ENCODE results near the gene LCN15.
A peak's percentile ranks its signal among the peaks of the same experiment; 100 is the strongest.
"Not testable (repeated sequence)": the region's sequence is repeated elsewhere in the genome, so short reads cannot be mapped to it uniquely, and the experiment has no call there.

Gene LCN15

GRCh38 chr9:136773386-136774044, 9.2 kb upstream of the LCN15 start:
- ATAC-seq, result peak; percentile 32 to 59

DNA sequence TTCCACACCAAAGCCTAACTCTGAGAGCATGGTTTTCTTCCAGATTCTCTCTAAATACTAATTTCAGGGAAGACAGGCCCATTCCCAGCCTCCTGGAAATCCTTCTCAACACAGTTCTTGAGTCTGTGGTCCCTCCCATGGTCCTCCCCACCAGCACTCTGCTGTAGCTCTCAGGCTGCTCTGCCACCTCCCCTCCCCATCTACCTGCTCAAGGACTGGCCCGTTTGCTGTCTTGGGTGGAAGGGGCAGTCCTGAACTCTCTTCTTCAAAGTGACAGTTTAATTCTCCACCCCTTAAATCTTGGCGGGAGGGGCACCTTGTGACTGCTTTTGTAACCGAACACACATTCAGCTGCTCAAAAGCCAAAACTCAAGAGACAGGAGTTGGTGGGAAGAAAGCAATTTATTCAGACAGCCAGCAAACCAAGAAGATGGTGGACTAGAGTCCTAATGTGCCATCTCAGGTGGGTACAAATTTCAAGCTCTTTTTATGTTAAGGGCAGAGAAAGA, 7.6 kb upstream of the LCN15 start:
- no peak for ATAC-seq

DNA sequence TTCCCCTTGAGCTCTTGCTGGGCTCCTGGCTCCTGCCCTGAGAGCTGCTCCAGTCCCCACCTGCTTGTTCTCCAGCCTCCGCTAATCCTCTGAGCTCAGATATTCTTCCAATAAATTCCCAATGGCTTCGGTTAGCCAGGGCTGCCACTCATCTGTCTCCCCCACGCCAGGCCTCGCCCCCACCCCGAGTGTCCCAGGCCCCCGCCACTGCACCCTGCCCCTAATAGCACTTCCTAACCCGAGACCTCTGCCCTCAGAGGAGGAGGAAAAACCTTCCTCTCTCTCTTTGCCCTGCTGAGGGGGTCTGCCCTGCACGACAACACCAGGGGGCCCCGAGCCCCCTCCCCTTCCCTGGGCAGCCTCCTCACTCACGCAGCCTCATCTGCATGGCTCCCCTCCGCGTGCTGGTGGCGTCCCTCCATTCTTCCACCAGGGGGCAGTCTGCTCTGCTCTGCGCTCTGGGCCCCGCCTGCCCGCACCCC, 5.4 kb upstream of the LCN15 start:
- peak; percentile 33 to 44 for ATAC-seq

GRCh38 chr9:136766410-136767120, 2.2 kb upstream of the LCN15 start:
- ATAC-seq, result peak; percentile 71 to 77

DNA sequence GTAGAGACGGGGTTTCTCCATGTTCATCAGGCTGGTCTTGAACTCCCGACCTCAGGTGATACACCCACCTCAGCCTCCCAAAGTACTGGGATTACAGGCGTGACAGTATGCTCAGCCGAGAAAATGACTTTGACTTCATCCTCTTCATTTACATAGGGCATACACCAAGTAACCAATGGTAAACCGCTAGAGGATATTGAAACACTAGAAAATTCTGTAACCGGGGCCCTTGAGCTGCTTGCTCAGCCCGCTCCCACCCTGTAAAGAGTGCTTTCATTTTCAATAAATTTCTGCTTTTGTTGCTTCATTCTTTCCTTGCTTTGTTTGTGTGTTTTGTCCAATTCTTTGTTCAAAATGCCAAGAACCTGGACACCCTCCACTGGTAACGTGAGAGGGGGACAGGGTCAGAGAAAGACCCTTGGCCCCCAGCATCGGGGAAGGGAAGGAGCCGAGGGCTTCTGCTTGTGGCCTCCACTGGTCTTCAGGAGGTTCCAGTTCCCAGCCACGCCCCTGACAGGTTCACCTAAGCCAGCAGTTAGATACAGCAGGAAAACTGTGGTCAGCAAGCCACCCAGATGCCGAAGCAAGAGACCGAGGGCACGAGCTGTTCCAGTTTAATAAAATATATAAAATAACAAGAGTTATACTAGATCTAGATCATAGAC, 1.6 kb upstream of the LCN15 start:
- peak; percentile 61 to 62 for ATAC-seq

DNA sequence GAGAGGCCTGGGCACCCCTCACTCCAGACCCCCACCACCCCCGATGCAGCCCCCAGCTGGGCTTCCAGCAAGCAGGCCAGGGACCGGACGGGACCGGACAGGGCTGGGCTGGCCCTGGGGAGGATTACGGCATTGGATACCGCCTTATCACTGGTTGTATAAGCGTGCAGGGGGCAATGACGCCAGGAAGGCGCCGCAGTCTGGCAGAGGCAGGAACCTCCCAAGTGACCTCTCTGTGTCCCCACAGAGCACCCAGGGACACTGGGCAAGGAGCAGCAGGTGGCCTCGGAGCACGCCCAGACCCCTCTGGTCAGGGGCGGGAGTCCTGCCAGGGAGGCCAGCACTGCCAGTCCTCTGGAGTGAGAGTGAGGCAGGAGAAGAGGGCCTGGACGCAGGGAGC, 723 bp upstream of the LCN15 start:
- no peak for ATAC-seq

- ATAC-seq, result no peak
These were observed 676 bp downstream of the LCN15 start for GRCh38 chr9:136763649-136764035.

DNA sequence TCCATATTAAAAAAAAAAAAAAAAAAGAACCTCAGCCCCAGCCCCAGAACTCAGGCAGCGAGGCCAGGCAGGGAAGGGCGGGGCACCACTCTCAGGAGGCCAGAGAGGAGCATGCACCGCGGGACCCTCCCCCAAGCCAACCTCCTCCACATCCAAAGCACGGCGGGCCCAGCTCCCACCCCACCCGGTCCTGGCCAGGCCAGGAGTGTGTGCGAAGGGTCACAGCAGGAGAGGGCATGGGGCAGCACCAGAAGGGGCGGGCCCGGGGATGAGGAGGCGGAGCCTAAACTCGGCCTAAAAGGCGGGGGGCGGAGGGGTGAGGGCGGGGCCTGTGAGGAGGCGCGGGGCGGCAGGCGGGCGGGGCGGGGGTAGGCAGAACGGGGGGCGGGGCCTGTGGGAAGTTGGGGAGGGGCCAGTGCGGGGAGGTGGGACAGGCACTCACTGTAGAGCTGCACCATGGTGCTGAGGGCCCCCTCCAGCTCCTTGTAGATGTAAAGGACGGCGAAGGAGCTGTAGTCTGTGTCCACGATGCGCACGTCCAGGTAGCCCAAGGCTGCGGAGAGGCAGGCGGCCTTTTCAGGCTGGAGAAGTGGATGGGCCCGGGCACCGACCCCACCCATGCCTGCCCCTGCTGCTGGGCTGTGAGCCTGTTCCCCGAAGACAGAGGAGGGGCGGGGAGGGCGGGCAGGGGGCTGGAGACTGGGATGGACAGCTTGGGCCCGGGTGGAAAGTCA, 1.2 kb downstream of the LCN15 start:
- ATAC-seq, result no peak

DNA sequence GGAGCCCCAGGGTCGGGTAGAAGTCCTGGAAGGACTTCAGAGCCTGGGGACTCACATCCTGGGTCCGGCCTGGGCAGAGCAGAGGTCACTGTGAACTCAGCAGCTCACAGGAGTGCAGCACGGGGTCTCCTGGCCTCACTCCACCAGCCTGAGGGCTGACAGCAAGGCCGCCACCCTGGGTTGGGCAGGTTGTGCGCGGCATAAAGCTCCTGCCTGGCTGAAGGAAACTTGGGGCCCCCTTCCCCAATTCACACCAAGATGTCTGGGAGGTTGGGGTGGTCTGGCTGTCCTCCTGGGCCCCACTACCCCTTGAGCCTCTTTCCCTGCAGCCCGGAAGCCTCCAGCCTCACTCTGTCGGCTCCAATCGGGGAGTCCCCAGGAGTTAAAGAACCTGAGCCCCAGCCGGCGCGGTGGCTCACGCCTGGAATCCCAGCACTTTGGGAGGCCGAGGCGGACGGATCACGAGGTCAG, 2.1 kb downstream of the LCN15 start:
- no peak for ATAC-seq

DNA sequence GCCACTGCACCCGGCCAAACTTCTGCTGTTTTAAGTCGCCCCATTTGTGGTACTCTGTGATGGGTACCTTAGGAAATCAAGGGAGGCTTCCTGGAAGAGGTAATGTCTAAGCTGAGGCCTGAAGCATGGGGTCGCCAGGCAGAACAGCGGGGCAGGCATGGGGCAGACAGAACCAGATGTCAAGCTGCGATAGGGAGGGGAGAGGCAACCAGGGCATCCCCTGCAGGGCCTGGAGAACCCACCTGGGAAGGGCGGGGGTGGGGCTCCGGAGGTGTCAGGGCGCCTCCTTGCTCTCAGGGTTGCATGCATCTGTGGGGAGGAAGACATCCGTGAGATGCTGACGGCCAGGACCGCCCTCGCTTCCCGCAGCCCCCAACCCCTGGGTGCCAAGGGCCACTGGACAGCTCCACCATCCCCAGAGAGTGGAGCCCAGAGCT, 2.8 kb downstream of the LCN15 start:
- ATAC-seq, result no peak

GRCh38 chr9:136760834-136761544, 3.3 kb downstream of the LCN15 start:
- peak in 1 of 2 donors; percentile 46 for ATAC-seq

- ATAC-seq, result no peak
These were observed 3.9 kb downstream of the LCN15 start for GRCh38 chr9:136760424-136760823.

GRCh38 chr9:136759436-136760325, 4.6 kb downstream of the LCN15 start:
- ATAC-seq, result no peak

DNA sequence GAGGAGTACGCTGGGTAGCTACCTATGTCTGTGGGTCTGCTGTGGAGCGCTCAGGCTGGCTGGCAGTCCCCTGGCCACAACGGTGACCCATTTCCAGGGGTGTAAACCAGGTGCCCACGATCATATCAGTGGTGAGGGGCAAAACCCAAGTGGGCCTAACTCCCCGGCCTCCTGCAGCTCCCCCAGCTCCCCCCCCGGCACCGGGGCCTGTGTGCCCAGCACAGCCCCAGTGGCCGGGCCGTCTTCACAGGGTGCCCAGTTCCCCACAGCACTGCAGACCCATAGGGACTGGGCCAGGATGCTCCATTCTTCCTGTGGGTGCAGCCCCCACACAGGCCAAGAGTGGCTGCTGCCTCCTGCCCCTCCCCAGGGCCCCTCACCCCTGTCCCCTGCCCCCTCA, 5.3 kb downstream of the LCN15 start:
- ATAC-seq, result no peak

- no peak for ATAC-seq
These were observed 6.6 kb downstream of the LCN15 start for GRCh38 chr9:136757751-136758140.

GRCh38 chr9:136757328-136757727, 7.0 kb downstream of the LCN15 start:
- no peak for ATAC-seq

- ATAC-seq, result no peak
These were observed 7.5 kb downstream of the LCN15 start for GRCh38 chr9:136756836-136757235.

DNA sequence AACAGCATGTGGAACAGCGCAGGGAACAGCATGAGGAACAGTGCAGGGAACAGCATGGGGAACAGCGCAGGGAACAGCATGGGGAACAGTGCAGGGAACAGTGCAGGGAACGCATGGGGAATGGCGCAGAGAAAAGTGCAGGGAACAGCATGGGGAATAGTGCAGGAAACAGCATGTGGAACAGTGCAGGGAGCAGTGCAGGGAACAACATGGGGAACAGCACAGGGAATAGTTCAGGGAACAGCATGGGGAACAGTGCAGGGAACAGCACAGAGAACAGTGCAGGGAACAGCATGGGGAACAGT, 8.2 kb downstream of the LCN15 start:
- no peak for ATAC-seq

GRCh38 chr9:136755302-136756133, 8.8 kb downstream of the LCN15 start:
- not testable (repeated sequence) for ATAC-seq

DNA sequence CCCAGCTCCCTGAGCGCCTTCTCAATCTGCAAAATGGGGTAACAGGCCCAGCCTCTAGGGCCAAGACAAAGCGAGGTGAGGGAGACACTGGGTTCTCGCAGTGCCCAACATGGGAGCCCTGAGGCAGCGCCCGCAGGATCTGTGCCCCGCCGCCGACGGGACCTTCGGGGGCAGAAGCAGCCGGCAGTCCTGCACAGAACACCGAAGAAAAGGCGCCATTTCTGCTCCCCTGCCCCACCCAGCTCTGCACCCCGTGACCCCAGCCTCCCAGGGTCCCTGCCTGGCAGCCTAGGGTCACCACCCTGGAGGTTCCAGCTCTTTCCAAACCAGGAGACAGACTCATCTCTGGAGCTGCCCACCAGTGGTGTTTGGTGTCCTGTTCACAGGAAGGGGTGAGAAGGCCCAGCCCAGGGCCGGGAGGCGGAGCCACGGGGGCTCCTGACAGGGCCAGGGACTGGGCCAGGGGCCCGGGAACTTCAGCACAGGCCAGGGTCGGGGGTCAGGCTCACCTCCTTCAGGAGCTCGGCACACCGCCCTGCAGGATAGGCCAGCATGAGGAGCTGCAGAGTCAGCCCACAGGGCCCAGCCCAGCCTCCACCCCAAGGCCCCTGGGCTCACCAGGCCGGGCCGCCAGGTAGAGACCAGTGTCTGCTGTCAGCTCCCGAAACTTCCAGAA, 9.6 kb downstream of the LCN15 start:
- no peak for ATAC-seq
